GM12873 (cell line): Measurements from ENCODE around the gene VEGFB.

Experiments
- TF ChIP-seq, protein P1 (sequence below): IDR thresholded peaks from 2 replicates; pipeline ENCODE4 v1.5.1; 2012; ENCODE audit warnings: low read depth, mild to moderate bottlenecking, moderate library complexity, low read length, control low read depth; ENCODE audit not compliant: insufficient read depth; ENCODE audit errors: missing control alignments

VEGFB gene

DNA sequence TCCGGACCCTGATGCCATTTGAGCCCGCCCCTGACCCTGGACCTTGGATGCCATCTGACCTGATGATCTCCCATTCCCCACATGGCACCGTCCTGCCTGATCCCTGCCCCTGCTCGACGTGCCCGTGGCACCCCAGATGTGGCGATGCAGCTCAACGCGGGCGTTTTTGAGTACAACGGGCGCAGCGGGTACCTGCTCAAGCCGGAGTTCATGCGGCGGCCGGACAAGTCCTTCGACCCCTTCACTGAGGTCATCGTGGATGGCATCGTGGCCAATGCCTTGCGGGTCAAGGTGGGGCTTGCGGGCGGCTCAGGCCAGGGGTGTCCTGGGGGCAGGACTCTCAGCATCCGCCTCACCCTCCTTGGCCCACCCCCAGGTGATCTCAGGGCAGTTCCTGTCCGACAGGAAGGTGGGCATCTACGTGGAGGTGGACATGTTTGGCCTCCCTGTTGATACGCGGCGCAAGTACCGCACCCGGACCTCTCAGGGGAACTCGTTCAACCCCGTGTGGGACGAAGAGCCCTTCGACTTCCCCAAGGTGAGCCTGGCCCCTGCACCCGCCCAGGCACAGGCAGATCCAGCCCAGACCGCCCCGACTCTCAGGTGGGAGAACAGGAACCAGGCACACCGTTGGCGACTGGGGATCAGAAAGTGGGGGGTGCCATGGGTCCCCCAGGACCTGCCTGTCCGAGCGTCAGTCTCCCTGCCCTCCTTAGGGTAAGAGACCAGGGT lies 28.1 kb downstream of the VEGFB start:
- TF ChIP-seq, protein P1, sequence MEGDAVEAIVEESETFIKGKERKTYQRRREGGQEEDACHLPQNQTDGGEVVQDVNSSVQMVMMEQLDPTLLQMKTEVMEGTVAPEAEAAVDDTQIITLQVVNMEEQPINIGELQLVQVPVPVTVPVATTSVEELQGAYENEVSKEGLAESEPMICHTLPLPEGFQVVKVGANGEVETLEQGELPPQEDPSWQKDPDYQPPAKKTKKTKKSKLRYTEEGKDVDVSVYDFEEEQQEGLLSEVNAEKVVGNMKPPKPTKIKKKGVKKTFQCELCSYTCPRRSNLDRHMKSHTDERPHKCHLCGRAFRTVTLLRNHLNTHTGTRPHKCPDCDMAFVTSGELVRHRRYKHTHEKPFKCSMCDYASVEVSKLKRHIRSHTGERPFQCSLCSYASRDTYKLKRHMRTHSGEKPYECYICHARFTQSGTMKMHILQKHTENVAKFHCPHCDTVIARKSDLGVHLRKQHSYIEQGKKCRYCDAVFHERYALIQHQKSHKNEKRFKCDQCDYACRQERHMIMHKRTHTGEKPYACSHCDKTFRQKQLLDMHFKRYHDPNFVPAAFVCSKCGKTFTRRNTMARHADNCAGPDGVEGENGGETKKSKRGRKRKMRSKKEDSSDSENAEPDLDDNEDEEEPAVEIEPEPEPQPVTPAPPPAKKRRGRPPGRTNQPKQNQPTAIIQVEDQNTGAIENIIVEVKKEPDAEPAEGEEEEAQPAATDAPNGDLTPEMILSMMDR: no peak

DNA sequence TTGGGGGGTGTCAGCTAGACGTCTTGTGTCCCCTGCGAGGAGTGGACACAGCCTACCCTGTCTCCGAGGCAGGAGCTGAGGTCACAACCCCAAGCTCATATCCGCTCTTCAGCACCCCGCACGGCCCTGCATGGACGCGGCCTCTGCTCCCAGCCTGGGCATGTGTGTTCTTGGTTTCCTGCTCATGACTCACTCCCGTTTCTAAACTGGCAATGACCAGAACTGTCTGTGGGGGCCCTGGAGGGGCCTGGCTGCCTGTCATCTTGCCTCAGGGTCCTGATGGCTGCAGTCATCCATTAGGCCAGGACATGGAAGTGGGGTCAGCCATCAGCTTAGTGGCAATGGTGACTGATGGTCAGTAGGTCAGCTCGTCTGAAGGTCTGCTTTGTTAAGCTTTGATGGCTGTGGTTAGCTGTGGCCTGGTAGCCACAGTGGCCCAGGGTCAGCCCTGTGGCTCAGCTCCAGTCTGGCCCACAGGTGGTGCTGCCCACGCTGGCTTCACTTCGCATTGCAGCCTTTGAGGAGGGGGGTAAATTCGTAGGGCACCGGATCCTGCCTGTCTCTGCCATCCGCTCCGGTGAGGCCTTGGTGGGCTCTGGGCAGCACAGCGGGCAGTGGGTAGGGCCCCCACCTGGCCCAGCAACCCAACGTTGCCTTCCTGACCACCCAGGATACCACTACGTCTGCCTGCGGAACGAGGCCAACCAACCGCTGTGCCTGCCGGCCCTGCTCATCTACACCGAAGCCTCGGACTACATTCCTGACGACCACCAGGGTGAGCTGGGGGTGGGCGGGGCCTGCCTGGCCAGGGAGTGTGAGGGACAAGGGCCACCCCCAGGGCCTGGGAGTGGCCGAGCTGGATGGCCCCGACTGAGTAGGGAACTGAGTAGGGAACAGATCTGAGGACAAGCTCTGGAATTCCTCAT lies 28.9 kb downstream of the VEGFB start:
- TF ChIP-seq, protein P1: no peak

DNA sequence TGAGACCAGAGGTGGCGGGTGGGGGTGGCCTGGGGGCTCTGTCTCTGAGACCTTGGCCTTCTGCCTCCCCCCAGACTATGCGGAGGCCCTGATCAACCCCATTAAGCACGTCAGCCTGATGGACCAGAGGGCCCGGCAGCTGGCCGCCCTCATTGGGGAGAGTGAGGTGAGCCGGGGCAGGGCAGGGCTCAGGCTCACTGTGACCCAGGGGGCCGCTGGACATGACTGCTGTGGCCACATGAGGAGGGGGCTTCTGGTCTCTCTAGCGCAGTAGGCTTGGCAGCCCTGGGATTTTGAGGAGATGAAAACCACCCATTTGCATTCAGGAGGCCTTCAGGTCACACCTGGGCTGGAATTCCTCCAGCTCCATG lies 29.5 kb downstream of the VEGFB start:
- TF ChIP-seq, protein P1: no peak

DNA sequence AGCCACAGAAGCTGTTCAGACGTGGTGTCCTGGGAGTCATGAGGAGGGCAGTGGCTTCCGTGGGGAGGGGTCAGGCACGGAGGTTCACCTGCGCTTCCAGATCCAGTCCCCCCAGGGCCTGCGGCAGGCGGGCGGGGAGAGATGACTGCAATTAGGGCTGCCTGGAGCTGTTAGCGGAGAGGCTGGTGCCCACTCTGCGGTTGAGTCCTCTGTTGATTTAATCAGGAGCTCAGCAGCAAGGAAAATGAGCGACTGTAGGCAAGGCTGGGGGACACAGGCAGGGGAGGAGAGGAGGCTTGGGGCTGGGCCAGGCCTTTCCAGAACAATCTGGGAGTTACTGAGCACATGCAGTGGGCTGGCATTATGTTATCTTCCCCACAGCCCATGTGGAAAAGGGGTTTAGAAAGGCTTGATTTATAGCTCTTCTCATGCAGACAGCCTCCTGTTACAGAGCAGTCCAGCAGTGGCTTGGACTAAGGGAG lies 30.0 kb downstream of the VEGFB start:
- TF ChIP-seq, protein P1: no peak

DNA sequence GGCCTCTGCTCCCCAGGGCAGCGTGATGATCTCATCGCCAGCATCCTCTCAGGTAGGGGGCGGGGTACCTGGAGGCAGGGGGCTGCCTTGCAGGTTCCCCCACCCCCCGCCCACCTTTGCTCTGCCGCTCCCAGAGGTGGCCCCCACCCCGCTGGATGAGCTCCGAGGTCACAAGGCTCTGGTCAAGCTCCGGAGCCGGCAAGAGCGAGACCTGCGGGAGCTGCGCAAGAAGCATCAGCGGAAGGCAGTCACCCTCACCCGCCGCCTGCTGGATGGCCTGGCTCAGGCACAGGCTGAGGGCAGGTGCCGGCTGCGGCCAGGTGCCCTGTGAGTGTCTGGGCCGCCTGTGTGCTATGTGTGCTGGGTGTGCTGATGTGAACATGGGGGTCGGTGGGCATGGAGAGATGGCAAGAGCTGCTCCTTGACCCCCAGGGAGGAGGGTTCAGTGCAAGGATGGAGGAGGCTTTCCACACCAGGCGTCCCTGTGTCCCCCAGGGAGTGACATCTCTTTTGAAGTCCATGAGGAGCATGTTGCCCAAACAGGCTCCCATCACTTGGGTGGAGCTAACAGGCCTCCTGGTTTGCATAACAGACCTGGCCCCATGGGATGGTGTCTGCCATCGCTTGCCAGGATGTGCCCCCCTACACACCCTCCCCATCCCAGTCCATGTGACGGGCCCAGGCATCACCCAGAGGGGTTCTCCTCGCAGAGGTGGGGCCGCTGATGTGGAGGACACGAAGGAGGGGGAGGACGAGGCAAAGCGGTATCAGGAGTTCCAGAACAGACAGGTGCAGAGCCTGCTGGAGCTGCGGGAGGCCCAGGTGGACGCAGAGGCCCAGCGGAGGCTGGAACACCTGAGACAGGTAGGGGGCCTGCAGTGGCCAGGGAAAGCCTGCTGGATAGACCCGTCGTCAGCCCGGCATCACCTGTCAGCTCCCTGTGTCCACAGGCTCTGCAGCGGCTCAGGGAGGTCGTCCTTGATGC lies 31.1 kb downstream of the VEGFB start:
- TF ChIP-seq, protein P1: no peak

DNA sequence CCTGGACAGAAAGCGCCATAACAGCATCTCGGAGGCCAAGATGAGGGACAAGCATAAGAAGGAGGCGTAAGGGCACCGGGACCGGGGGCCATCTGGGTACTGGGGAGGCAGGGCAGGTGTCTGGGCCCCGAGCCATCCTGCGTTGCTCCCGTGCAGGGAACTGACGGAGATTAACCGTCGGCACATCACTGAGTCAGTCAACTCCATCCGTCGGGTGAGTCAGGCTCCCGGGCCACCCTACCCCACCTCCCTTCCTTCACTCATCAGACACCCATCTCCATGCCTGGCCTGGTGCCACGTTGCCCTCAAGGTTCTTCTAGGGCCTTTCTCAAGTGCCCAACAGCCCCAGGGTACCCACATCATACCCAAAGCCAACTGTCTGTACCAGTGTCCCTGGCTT lies 32.0 kb downstream of the VEGFB start:
- TF ChIP-seq, protein P1: no peak
